Stimulated activated CD8-positive, alpha-beta memory T cell treated with anti-CD3 and anti-CD28 coated beads, Interleukin-12 subunit alpha, Interleukin-12 subunit beta, amount 100 ng/mL, for 24 hours (primary cell): Measurements from ENCODE around the gene AIDA.
"Not testable (repeated sequence)": the region's sequence is repeated elsewhere in the genome, so short reads cannot be mapped to it uniquely, and the experiment has no call there.

Source experiments
- DNase-seq: peaks from one replicate; pipeline ENCODE4 v3.0.0-alpha.2; 2020; ENCODE audit errors: extremely low read depth

AIDA gene, protein sequence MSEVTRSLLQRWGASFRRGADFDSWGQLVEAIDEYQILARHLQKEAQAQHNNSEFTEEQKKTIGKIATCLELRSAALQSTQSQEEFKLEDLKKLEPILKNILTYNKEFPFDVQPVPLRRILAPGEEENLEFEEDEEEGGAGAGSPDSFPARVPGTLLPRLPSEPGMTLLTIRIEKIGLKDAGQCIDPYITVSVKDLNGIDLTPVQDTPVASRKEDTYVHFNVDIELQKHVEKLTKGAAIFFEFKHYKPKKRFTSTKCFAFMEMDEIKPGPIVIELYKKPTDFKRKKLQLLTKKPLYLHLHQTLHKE

GRCh38 chr1:222712253-222713090 lies at the start of gene AIDA, which contains the start of gene BROX:
AIDA (minus strand) TSS chr1:222712491; CDS start chr1:222712317, 174 bp downstream.
BROX (plus strand) TSS chr1:222712564; CDS start chr1:222715700, 3,136 bp downstream.
- peak; percentile 96 for DNase-seq

DNA sequence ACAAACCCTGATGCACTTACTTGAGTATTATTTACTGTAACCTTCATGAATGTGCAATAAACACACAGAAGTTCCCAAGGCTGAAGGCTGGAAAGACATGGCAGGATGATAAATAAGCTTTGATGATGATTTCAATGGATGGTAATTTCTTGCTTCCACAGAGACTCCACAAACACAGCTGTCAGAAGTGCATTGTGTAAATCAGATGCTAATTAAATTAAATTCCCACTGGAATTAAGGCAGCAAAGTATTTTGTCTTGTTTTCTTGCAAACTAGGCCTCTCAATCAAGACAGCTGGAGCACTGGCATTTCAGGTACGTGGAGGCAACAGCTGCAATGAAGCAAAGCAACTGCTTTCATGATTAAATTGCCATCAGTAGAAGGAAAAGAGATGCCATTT lies 48.8 kb upstream of the AIDA start:
- no peak for DNase-seq

DNA sequence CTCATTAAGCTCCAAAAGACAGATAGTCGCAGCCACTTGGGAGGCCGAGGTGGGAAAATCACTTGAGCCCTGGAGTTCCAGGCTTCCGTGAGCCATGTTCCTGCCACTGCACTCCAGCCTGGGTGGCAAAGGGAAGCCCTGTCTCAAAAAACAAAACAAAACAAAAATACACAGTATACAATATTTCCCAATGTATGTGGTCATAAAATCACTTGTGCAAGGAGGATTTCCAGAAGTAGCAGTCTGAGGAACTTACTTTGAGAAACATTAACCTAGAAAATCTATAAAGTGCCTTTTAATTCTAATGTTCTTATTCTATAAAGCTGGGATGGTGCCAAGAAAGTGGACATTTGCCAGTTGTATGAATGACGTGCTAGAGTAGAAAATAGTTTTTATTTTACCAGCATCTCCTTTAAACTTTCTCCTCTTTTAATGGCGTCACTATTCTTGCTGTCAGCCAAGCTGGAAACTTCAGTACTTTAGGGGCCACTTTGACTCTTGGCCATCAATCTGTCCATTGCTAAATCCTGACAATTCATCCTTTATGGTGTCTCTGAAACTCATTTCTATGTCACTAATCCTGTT lies 47.3 kb upstream of the AIDA start:
- no peak for DNase-seq

- no peak for DNase-seq
Observed at GRCh38 chr1:222757646-222758268, 45.5 kb upstream of the AIDA start.

GRCh38 chr1:222754366-222755139 lies 42.3 kb upstream of the AIDA start:
- no peak for DNase-seq

- no peak for DNase-seq
Observed at GRCh38 chr1:222751255-222751654, 39.0 kb upstream of the AIDA start.

DNA sequence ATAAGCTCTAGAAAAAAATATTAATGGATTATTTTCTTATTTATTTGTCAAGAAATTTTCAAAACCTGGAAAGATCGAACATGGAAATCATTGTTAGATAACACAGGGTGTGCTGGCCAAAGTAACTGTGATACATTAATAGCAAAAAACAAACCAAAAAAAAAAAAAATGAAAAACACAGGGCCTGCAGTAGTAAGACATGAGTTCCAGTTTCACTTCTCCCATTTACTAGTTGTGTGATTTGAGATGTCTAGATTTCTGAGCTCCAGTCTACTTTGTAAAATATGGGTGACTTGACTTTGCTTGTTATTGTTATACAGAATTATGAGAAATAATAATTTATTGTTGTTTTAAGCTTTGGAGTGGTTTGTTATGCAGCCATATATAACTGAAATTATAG lies 38.4 kb upstream of the AIDA start:
- no peak for DNase-seq

DNA sequence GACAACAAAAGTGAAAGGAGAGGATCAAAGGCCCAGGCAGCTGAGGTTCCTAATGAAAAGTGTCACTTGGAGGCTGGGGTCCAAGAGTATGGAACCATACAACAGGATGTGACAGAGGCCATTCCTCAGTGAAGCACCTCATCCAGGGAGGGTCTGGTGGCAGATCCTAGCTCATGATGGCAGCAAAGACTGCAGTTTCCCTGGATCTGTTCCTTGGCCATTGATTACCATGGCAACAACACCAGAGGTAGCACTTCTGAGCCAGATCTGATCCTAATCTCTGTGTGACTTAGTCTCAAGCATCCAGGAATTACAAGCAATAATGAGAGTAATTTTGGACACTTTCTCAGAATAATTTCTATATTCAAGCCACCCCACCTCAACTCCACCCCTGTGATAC lies 37.6 kb upstream of the AIDA start:
- no peak for DNase-seq

- DNase-seq: not testable (repeated sequence)
Observed at GRCh38 chr1:222741630-222742457, 29.6 kb upstream of the AIDA start.

GRCh38 chr1:222739929-222740328 lies 27.6 kb upstream of the AIDA start:
- DNase-seq: no peak

GRCh38 chr1:222739465-222739864 lies 27.2 kb upstream of the AIDA start:
- no peak for DNase-seq

GRCh38 chr1:222736972-222737371 lies 24.7 kb upstream of the AIDA start, which contains the start of gene FAM177B:
FAM177B (plus strand) TSS chr1:222737202; CDS start chr1:222746546, 9,344 bp downstream.
- no peak for DNase-seq

GRCh38 chr1:222736470-222736869 lies 24.2 kb upstream of the AIDA start:
- no peak for DNase-seq

GRCh38 chr1:222734740-222735139 lies 22.4 kb upstream of the AIDA start:
- DNase-seq: no peak

- no peak for DNase-seq
Observed at GRCh38 chr1:222732216-222733159, 20.2 kb upstream of the AIDA start.

- no peak for DNase-seq
Observed at GRCh38 chr1:222730866-222731265, 18.6 kb upstream of the AIDA start.

DNA sequence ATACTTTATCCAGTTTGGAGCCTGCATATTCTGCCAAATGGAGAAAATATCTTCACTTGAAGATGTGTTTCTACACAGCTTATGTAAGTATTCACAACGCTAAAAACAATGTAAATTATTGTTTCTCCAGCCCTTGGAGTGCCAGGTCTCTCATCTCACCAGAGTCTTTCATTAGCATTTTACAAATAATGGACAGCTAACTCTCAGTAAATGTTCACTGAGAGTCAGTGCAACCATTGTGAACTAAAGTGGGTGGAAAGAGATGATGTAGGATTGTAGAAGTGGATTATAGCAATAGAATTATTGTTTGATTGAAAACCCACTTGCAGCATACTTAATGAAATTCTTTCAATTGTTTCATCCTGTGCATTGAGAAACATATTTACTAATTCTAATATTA lies 16.5 kb upstream of the AIDA start:
- no peak for DNase-seq

DNA sequence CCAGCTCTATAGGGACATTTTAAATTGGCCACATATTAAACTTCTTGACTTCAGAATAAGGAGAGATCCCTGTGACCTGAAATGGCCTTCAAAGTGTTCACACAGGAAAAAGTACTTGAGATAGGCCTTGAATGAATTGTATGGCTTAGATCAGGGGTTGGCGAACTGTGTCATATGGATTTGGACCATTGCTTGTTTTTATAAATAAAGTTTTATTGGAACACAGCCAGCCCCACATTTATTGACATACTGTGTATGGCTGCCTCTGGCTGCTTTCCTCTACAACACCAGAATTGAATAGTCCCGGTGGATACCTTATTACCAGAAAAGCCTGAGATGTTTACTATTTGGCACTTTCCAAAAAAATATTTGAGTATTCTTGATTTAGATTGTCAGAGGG lies 4.1 kb upstream of the AIDA start:
- DNase-seq: no peak
